Measurements from ENCODE around the gene UBN1. TPM values are rescaled to one million over a fixed set of nuclear protein-coding genes. Genes with fewer than 3 reads are reported as not detected.
"Not testable (repeated sequence)": the region's sequence is repeated elsewhere in the genome, so short reads cannot be mapped to it uniquely, and the experiment has no call there.

UBN1 gene
- total RNA-seq, 1 donor from 2014 or later = 33.2 TPM

DNA sequence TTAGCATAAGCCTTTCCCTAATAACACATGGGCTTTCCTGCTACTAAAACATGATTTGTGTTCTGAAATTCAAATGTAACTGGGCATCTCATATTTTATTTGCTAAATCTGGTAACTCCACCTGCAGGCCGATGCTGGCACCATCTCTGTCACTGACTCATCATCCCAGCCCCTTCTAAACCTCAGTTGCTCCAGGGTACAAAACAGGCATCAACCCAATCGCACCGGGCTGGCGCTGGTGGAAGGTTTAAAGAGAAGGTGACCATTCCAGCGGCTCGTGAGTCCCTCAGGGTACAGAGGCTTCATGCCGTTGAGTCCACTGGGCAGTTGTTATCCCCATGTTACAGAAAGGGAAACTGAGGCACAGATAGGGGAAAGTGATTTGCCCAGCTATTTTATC is 62.5 kb downstream of the UBN1 start:
- no peak for DNase-seq (ENCODE audit: low spot score)

DNA sequence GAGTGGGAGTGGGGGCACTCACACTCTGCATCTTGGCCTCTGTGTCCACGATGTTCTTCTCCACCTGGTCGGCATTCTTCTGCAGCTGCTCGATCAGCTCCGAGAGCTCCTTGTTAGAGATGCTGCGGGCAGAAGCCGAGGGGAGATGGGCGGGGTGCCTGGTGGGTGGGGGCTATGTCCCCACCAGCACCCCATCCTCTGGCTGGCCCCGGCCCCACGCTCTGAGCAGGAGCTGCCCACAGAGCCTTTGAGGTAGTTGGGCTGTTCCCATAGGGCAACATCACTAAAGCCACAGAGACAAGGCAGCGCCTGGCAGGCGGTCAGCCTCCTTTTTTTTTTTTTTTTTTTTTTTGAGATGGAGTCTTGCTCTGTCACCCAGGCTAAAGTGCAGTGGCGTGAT is 63.5 kb downstream of the UBN1 start:
- DNase-seq (ENCODE audit: low spot score) = no peak

DNA sequence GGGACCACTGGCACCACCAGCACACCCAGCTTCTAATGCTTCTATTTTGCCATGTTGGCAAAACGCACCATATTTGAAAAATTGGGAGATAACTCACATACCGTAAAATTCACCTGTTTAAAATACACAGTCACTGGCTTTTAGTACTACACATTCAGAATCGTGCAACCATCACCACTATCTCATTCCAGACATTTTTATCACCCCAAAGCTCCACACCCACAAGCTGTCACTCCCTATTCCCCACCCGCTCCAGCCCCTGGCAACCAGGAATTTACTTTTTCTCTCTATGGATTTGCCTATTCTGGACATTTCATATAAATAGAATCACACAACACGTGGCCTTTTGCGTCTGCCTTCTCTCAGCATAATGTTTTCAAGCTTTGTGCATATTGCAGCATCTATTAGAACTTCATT is 64.7 kb downstream of the UBN1 start:
- DNase-seq (ENCODE audit: low spot score) = no peak

DNA sequence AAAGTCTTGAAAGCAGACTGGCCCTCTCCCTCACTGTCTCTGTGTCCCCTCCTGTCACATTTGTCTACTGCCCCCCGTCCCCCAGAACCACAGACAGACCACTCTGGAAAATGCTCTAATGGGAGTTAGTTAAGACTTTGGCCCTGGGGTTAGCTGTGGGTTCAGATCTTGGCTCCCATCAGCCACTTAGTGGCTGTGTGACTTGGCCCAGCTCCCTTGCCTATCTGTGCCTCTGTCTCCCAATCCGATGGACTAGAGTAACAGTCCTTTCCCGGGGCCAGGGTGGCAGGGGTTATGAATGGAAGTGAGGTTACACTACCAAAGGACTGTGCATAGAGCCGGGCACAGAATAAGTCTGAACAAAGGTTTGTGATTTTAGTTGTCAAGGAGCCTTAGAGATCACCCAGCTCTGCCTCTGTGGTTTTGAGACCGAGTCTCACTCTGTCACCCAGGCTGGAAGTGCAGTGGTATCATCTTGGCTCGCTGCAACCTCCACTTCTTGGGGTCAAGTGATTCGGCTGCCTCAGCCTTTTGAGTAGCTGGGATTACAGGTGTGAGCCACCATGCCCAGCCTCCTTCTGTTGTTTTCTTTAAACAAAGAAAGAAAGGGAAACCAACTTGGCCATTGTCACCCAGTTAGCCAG is 66.0 kb downstream of the UBN1 start:
- DNase-seq (ENCODE audit: low spot score) = no peak

DNA sequence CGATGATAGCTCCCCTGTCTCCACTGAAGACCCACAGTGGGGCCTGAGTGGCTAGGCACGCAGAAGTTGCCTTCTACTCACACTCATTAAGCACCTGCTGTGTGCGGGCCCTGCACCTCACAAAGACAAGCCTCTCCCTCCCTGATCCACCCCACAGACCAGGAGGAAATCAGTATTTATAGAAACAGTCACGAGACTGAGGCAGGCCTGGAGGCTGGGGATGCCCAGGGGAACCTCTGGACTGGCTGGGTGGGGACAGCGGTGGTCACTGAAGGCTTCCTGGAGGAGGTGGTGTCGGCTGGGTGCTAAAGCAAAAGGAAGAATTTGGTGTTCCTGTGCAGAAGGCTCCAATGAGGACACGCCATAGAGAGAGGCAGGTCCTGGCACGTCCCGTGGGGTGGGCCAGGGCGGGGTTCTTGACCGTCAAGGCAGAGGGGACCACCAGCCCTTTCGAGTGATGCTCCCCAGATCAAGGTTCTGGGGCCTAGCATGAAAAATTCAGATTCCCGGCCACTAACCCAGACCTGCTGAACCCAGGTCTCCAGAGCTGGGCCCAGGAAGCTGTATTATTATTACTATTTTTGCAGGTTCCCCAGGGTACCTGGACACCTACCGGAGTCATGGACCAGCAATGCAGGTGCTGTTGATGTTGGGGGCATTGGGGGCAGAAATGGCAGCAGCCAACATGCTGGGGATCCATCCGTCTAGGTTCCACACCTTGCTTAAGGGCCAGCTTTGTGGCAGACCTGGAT is 66.7 kb downstream of the UBN1 start:
- no peak for DNase-seq (ENCODE audit: low spot score)

DNA sequence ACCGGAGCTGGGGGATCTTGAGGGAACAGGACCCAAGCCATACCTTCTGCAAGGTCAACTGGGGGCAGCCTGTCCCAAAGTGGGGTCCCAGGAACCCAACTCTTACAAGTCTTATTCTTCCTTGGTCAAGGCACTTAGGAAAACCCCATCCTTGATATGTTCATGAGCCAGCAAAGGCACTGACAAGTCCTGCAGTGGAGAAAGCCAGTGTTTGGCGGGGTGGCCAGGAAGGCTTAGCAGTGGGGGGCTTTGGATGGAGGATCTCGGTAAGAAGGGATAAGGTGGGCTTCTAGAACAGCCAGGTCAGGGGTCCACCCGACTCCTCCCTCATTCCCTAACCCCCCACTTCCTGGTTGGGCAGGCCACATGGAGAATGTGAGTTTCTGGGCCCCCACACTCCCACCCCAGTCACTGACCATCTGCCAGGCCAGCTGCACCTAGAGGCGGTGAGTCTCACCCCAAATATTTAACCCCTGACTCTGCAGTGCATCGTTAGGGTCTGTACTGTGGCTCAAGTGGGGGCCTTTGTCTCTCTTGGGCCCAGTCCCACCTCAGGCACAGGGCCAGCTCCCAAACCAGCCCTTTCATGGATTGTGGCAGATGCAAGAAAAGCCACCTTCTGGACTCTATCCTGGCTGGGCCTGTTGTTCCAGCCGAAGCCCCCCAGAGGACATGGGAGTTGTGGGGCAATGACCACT is 67.4 kb downstream of the UBN1 start:
- no peak for DNase-seq (ENCODE audit: low spot score)

DNA sequence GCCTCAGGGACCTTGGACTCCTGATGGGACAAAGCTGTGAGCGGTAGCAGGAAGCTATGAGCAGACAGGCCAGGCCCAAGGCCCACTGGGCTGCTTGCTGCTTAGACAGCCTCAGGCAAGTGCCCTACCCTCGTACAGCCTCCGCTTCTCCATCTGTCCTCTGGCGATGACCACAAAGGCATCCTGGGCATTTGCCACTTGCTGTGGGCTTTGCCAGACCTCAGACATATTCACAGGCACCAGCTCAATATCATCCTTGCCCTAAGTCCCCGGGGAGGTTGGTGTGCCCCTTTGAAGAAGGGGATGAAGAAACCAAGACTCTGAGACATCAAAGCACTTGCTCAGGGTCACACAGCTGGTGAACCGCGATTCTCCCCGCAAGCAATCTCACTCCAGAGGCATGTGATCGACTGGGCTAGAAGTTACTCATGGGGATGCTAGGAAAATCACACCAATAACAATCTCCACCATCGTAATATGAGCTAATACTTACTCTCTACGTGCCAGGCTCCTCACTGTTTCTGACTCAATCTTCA is 68.0 kb downstream of the UBN1 start:
- DNase-seq (ENCODE audit: low spot score) = no peak

DNA sequence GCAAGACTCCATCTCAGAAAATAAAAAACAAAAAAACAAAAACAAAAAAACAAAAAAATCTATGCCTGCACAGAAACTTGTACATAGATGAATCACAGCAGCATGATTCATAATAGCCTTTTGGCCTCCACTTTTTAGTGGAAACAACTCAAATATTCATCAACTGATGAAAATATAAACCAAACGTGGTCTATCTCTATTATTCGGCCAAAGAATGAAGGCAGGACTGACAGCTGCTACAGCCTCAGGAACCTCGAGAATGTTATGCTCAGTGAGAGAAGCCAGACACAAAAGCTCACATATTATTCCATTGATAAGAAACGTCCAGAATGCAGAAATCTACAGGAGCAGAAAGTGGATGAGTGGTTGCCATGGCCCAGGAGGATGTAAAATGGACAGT is 69.8 kb downstream of the UBN1 start:
- DNase-seq (ENCODE audit: low spot score) = no peak

DNA sequence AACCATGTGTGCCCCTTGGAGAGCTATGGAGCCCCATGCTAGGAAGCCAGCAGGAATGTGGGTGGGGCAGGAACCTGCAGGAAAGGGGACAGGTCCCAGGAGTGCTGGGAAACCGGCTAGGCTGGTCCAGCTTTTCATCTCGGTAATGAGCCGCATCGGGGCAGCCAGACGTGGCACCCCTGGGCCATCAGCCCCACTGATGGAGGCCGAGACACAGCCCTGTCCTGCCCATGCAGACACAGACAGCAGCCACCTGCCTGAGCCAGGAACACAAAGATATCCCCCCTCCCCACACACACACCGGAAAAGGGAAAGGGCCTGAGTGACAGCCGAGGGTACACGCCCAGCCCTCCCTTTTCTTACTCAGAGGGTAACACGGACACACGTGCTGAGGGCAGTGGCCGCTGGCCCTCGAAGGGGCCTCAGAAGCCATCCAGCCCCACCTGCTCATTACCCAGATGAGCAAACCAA is 71.5 kb downstream of the UBN1 start:
- peak; percentile 77 for DNase-seq (ENCODE audit: low spot score)

DNA sequence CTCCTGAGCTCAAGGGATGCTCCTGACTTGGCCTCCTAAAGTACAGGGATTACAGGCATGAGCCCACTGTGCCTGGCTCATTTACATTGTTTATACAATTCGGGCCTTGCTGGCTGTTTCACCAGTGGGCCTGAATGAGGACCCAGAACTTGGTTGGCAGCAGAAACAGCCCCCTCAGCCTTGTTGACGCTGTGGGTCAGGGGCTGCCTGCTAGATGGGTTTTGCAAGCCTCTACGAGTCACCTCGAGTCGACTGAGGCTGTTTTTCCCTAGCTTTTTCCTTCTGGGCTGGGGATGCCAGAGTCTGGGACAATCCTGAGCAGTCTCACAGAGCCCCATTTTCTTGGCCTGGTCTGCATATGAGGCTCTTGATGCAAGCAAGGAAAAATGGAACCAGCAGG is 73.5 kb downstream of the UBN1 start:
- DNase-seq (ENCODE audit: low spot score) = no peak

DNA sequence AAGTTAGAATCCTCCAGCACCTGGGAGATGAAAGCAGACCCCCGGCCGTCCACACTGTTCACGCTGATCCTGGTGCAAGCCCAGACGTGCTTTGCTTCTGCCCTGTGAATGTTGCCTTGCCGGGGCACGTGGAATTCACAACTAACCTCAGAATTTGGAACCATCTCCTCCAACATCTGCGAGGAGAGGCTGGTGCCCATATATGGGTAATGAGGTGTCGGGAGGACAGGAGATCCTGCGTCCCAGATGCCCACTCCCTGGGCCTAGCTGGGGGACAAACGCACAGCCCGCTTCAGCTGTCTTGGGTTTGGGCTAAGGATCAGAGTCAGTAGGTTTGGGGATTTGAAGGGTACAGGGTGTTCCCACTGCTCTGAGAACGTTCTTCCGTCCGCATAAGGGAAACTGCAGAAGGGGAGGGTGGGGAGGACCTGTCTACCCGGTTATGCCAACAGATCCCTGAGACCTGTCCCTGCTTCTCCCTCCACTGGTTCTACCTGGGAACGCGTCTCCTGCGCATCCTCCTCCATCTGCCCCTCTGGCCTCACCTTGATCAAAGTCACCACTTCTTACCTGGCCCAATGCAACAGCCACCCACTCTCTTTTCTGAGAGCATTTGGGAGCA is 75.6 kb downstream of the UBN1 start:
- DNase-seq (ENCODE audit: low spot score) = no peak

DNA sequence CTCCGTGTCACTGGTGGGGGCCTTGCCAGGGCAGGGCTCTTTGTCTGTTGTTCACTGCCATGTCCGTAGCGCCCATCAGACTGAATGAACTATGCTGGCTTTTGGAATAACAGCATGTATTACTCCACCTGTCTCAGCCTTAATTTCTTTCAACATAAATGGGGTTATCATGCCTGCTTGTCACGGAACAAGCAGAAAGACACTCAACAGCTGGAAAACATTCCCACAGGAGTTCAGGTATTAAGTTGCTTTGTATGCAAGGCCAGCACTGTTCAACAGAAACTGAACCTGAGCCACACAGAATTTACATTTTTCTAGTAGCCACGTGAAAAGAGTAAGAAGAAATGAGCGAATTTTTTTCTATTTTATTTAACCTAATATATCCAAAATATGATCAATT is 76.6 kb downstream of the UBN1 start:
- DNase-seq (ENCODE audit: low spot score) = no peak

DNA sequence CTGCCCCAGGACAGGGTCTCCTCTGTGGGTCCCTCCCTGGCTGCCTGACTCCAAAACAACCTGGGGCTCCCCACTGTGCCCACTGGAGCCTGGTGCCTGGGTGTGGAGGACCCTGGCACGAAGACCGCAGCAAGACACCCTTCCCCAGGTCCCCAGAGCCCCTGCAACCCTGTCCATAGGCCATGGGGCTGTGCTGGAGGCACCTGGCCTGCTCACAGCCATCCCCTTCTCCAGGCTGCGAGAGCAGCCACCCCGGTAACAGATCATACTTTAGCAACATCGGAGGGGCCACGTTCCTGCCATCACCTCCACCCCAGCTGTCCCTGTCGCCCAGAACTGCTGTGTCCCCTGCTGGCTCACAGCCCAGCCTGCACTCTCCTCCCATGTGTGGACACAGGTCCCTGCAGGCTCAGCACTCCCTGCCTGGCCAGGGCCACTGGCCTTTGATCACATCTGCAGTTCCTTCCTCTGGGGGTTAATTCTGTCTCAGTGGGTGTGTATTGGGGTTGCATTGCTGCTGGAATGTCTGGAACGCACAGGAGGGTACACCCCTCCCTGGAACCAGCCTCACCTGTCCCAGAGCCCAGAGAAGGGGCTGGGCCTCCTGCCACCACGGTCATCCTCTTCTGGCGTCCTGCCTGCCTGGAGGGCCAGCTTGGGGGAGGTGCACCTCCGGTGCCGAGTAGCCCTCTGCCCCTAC is 77.5 kb downstream of the UBN1 start:
- DNase-seq (ENCODE audit: low spot score) = peak; percentile 77

DNA sequence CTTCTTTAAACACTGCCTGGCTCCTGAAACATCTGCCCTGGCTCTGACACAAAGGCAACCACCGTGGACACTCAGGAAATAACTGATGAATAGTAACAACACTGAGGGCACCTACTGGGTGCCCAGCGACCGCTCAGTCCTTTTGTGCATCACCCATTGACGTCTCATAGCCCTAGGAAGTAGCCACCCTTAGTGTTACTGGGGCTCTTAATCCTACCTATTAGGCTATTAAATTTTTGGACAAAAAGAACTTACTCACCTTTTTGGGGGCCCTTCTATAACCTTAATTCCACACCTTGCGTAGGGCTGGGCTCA is 78.0 kb downstream of the UBN1 start:
- no peak for DNase-seq (ENCODE audit: low spot score)

DNA sequence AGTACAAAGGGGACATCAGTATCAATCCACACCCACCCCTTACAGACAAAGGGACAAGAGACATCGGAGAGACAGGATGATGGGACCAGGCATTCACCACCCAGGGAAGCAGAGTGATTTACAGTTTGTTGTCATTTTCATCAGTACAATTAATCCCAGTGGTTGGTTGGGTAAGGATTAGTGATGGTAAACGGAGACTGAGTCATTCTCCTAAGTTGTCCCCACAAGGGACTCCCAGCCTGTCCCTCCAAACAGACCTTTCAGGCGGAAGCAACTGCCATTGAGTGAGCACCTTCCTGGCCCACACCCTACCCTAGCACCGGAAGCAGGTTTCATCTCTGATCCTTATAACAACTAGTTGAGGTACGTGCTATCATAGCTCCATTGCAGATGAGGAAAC is 78.5 kb downstream of the UBN1 start:
- DNase-seq (ENCODE audit: low spot score) = no peak

DNA sequence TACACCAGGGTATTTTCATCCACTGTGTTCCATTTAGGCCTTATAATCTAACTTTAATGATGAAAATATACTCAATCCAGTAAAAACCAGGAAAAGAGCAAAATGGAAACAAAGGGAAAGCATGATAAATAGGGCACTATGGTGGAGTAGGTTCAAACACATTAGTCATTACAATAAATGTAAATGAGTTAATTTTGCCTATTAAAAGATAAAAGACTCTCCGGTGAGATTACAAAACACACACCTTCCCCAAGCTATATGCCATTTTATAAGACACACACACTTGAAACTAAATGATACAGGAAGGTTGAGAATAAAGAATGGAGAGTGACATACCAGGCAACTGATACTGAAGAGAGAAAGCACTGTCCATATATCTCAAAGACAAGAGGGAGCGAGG is 79.6 kb downstream of the UBN1 start:
- DNase-seq (ENCODE audit: low spot score) = no peak

DNA sequence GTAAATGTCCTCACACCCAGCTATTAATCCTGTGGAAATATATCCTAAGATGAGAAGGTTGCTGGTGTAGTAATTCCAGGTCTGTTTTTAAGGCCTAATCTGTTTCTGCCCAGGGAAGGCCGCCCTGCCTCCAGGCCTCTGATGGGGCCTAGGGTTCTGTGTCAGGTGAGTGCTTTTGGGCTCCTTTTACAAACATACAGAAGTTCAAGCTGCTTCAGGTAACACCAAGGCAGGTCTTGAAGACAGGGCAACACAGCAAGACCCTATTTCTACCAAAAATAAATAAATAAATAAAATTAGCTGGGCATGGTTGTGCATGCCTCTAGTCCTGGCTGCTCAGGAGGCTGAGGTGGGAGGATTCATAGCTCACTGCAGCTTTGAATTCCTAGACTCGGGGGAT is 80.4 kb downstream of the UBN1 start:
- no peak for DNase-seq (ENCODE audit: low spot score)

DNA sequence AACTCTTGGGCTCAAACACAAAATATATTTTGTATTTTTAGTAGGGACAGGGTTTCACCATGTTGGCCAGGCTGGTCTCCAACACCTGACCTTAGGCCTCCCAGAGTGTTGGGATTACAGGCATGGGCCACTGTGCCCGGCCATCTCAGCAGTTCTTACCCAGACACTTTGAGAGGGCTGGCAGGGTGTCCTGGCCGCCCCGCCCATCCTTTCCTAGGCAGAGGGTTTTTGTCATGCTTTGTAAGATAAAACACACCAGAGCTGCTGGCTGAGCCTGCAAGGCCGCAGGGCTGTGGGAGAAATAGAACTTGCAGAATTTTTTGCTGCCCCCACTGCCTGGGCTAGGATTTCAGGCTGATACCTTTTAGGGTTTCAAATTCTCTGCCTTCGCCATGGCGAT is 80.9 kb downstream of the UBN1 start:
- no peak for DNase-seq (ENCODE audit: low spot score)

DNA sequence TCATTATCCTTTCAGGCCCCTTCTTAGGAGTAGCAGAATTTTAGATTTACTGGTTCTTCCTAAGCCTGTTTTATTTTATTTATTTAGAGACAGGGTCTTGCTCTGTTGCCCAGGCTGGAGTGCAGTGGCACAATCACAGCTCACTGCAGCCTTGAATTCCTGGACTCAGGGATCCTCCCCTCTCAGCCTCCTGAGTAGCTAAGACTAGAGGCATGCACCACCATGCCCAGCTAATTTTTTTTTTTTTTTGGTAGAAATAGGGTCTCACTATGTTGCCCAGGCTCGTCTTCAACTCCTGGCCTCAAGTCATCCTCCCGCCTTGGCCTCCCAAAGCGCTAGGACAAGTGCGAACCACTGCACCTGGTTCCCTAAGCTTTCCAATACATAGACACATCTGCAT is 82.3 kb downstream of the UBN1 start:
- not testable (repeated sequence) for DNase-seq (ENCODE audit: low spot score)

DNA sequence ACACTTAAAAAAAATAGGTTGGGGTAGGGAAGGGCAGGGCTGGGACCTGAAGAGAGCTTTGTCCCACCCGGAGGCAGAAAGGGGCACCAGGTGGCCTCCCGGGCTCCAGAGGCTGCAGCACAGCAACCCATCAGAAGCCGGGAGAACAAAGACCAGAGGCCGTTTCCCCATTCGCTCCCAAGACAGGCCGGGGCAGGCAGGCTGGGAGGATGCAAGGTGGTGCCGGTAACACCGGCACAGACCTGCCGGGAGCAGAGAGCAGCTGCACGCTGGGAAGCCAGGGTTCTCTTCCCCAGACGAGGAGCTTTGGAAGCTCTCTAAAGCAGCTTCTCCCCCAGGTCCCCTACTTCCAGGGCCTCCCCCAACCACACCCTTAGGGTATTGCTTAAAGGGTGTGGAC is 84.1 kb downstream of the UBN1 start:
- no peak for DNase-seq (ENCODE audit: low spot score)

Data from ureter (tissue), 1 donor.